ENCODE measurements around the gene CEP192. TPM values are rescaled to one million over a fixed set of nuclear protein-coding genes. Genes with fewer than 3 reads are reported as not detected.

The CEP192 gene
- total and polyA plus RNA-seq, 2 of the 13 experiments (the other 11 are each of a cell fraction or from before 2014, with no cell fraction given) = 15.3 to 24.7 TPM

DNA sequence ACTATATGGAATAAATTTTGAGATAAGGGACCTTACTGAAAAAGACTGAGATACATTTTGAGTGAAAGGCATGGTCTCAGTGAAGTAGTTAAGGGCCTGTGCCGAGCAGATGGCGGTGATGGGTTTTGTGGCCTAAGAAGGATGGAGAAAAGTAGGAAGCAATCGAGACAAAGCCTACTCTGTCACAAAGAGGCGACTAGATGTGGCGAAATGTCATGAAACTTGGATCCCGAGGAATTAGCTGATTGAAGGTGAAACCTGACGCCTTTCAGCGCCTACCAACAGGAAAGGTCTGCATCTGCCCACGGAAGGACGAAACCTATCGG is 558 bp upstream of the CEP192 start:
- ChIA-PET POLR2A (interaction anchor here (1.0 to 1.7 kb wide), 9 partner anchors 16 to 613 kb away, joined by 3 to 11 read pairs (median 3); partner anchors contain the start of genes AFG3L2, PSMG2, PTPN2 and SEH1L), CTCF (ENCODE audit: low intra/inter-chr PET ratio, low total read pairs) (no interaction called here)
- TF ChIP-seq ISX (CRISPR knock-in tag; conservative IDR thresholded peaks at IDR 0.05) = 0 out of 2 replicates have a peak, but pooled peaks have one; percentile 37
- 0 out of 2 replicates have a peak, but pooled peaks have one; percentile 2 for TF ChIP-seq SIX4 (CRISPR knock-in tag; IDR thresholded peaks at IDR 0.05)
- TF ChIP-seq, protein P1, sequence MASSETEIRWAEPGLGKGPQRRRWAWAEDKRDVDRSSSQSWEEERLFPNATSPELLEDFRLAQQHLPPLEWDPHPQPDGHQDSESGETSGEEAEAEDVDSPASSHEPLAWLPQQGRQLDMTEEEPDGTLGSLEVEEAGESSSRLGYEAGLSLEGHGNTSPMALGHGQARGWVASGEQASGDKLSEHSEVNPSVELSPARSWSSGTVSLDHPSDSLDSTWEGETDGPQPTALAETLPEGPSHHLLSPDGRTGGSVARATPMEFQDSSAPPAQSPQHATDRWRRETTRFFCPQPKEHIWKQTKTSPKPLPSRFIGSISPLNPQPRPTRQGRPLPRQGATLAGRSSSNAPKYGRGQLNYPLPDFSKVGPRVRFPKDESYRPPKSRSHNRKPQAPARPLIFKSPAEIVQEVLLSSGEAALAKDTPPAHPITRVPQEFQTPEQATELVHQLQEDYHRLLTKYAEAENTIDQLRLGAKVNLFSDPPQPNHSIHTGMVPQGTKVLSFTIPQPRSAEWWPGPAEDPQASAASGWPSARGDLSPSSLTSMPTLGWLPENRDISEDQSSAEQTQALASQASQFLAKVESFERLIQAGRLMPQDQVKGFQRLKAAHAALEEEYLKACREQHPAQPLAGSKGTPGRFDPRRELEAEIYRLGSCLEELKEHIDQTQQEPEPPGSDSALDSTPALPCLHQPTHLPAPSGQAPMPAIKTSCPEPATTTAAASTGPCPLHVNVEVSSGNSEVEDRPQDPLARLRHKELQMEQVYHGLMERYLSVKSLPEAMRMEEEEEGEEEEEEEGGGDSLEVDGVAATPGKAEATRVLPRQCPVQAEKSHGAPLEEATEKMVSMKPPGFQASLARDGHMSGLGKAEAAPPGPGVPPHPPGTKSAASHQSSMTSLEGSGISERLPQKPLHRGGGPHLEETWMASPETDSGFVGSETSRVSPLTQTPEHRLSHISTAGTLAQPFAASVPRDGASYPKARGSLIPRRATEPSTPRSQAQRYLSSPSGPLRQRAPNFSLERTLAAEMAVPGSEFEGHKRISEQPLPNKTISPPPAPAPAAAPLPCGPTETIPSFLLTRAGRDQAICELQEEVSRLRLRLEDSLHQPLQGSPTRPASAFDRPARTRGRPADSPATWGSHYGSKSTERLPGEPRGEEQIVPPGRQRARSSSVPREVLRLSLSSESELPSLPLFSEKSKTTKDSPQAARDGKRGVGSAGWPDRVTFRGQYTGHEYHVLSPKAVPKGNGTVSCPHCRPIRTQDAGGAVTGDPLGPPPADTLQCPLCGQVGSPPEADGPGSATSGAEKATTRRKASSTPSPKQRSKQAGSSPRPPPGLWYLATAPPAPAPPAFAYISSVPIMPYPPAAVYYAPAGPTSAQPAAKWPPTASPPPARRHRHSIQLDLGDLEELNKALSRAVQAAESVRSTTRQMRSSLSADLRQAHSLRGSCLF (CRISPR knock-in tag; IDR thresholded peaks at IDR 0.05; ENCODE audit: borderline replicate concordance) = 0 out of 2 replicates have a peak, but pooled peaks have one; percentile 27
- TF ChIP-seq CBX1 (IDR thresholded peaks at IDR 0.05; ENCODE audit: low read depth) = no peak
- no peak for TF ChIP-seq CREB1 (IDR thresholded peaks at IDR 0.05)
- TF ChIP-seq CREB1 (CRISPR knock-in tag; IDR thresholded peaks at IDR 0.05) = 0 out of 2 replicates have a peak, but pooled peaks have one; percentile 18
- 0 out of 2 replicates have a peak, but pooled peaks have one; percentile 3 for TF ChIP-seq SMYD3 (CRISPR knock-in tag; IDR thresholded peaks at IDR 0.05)
- DNase-seq (ENCODE audit: low spot score) = peak; percentile 37
- Histone ChIP-seq H3K27me3 (ENCODE audit: control insufficient read depth in 1 of 2, insufficient read depth in 2 of 2, low read length in 2 of 2) (no peaks in the 10 kb centered on the region; a peak in 2 of 5 replicates), H2AFZ (ENCODE audit: low read length) (no peak overlapping the region), H3K27ac (ENCODE audit: extremely low read length, insufficient read depth, low read length) (peak overlapping the region; percentile 86), H3K36me3 (replicated peaks in 1 of 2; ENCODE audit: control insufficient read depth in 1 of 2, insufficient read depth in 2 of 2, low read length in 2 of 2) (peaks cover 0 to 12% of the 10 kb centered on the region in 2 experiments; a peak in 2 of 5 replicates), H3K79me2 (ENCODE audit: insufficient read depth, low read length) (peaks cover 39% of the 10 kb centered on the region), H3K9me3 (ENCODE audit: low read length) (no peaks in the 10 kb centered on the region), H3K4me1 (ENCODE audit: insufficient read depth, low read length) (peaks cover 43% of the 10 kb centered on the region), H3K9ac (ENCODE audit: insufficient read depth, low read depth, low read length) (peak overlapping the region; percentile 83), H4K20me1 (ENCODE audit: insufficient read depth, low read length) (no peaks in the 10 kb centered on the region), H3K4me2 (ENCODE audit: low read depth, low read length) (peak overlapping the region; percentile 78), H3K4me3 (replicated peaks in 1 of 3; ENCODE audit: insufficient read depth in 1 of 3, low read depth in 2 of 3, low read length in 3 of 3) (peak overlapping the region; percentile 70 to 91 (median 87))
- WGBS (ENCODE audit: low lambda C conversion rate) = 4% methylated on average over 8 of the region's 11 CpGs
- intact Hi-C loops (cut with micrococcal nuclease; ENCODE audit: unreplicated experiment) = loop anchor here (5.0 to 10.0 kb wide), 3 partner anchors 43 to 642 kb away; partner anchors contain the start of gene SEH1L
- in situ Hi-C loops (cut with HindIII; ENCODE audit: extremely low pct_ligation_motif_present, low pct_unique_long_range_greater_than_20kb) = no loop called here
- no peak for FAIRE-seq
- TSS peak; percentile 98 for BruUV-seq (replicated peaks)
- peak; percentile 13 for ATAC-seq

Measured in HepG2 (cell line).